HFFc6 (cell line): ENCODE results near the gene FGF12. TPM values are rescaled to one million over a fixed set of nuclear protein-coding genes. Genes with fewer than 3 reads are reported as not detected.

ENCODE experiments used
- DNase-seq: peaks from one replicate; pipeline ENCODE4 v3.0.0-alpha.2; 2018
- H3K27ac Mint-ChIP-seq: 2 replicates; pipeline ENCODE4 v1.8.0; 2020; ENCODE audit warnings: mild to moderate bottlenecking, mixed read lengths
- H3K27me3 Mint-ChIP-seq: 2 replicates; pipeline ENCODE4 v1.8.0; 2021; ENCODE audit warnings: mild to moderate bottlenecking, moderate library complexity, mixed read lengths; ENCODE audit not compliant: insufficient read depth
- H3K36me3 Mint-ChIP-seq: 2 replicates; pipeline ENCODE4 v1.8.0; 2021; ENCODE audit warnings: low read depth, mixed read lengths
- H3K4me1 Mint-ChIP-seq: 2 replicates; pipeline ENCODE4 v1.8.0; 2020; ENCODE audit warnings: low read depth, mixed read lengths
- H3K4me3 Mint-ChIP-seq: 2 replicates; pipeline ENCODE4 v1.8.0; 2020; ENCODE audit warnings: mild to moderate bottlenecking, moderate library complexity, mixed read lengths
- H3K9me3 Mint-ChIP-seq: 2 replicates; pipeline ENCODE4 v1.8.0; 2020; ENCODE audit warnings: mild to moderate bottlenecking, mixed read lengths
- total RNA-seq, 6 experiments: library from RNA; stranded (reverse); fragmentation: NEBNext Ultra II Directional; extraction: Animal tissue kit (Norgen Biotek cat#: 25700); gene quantifications; 2 replicates in 1 of 6; 3 replicates in 5 of 6; pipeline ENCODE4 v1.2.3, GENCODE V29; 2021
- TF ChIP-seq, protein P1 (sequence below): fragments of 200-600 bp; sonication (generic); IDR thresholded peaks from 2 replicates; pipeline ENCODE4 v1.5.0; 2021; ENCODE audit warnings: antibody characterized with exemption, mild to moderate bottlenecking

Gene FGF12
- total RNA-seq, 6 experiments from 2014 or later, result not detected

DNA sequence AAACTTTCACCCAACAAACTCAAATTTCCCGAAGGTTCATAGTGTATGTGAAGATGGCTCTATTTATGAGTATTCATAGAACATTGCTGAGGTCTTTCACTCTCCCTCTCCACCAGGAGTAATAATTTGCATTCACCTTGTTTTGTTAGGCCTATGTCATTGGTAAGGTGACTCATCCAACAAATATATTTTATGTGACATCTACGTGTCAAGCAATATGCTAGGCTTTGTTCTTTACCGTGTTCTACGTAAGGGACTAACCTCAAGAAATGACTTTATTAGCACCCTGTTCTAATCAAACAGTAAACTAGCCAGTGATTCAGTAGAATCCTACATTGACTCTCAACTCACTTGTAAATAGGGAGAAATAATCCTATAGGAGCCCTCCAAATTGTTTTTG is 334.4 kb downstream of the FGF12 start:
- Mint-ChIP-seq H3K27ac (no peak overlapping the region), H3K4me1 (no peaks in the 10 kb centered on the region), H3K36me3 (no peaks in the 10 kb centered on the region), H3K4me3 (no peak overlapping the region), H3K9me3 (peaks cover 9% of the 10 kb centered on the region), H3K27me3 (peaks cover 2% of the 10 kb centered on the region; the same call in 1 of the 2 replicates)
- TF ChIP-seq, protein P1, sequence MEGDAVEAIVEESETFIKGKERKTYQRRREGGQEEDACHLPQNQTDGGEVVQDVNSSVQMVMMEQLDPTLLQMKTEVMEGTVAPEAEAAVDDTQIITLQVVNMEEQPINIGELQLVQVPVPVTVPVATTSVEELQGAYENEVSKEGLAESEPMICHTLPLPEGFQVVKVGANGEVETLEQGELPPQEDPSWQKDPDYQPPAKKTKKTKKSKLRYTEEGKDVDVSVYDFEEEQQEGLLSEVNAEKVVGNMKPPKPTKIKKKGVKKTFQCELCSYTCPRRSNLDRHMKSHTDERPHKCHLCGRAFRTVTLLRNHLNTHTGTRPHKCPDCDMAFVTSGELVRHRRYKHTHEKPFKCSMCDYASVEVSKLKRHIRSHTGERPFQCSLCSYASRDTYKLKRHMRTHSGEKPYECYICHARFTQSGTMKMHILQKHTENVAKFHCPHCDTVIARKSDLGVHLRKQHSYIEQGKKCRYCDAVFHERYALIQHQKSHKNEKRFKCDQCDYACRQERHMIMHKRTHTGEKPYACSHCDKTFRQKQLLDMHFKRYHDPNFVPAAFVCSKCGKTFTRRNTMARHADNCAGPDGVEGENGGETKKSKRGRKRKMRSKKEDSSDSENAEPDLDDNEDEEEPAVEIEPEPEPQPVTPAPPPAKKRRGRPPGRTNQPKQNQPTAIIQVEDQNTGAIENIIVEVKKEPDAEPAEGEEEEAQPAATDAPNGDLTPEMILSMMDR, result no peak
- DNase-seq, result no peak

DNA sequence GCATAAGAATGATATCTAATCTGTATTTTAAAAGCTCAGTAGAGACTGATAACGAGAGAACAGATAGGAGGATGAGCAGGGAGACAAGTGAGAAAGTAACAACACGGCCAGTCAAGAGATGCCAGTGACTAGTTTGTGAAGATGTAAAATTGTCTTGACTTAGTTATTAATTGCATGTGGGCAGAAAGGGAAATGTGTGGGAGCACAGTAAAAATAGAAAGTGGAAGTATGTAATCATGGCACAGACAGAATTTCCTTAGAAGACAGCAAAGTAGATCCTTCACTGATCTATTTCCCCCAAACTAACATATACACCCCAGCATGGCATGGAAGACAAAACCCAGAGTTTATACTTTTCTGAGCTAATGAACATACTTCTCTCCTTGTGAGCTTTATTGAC is 344.5 kb downstream of the FGF12 start:
- Mint-ChIP-seq H3K4me1 (no peaks in the 10 kb centered on the region), H3K9me3 (peaks cover 22% of the 10 kb centered on the region), H3K27ac (no peak overlapping the region), H3K36me3 (no peaks in the 10 kb centered on the region), H3K27me3 (no peaks in the 10 kb centered on the region; the same call in 1 of the 2 replicates), H3K4me3 (no peak overlapping the region)
- TF ChIP-seq, protein P1, result no peak
- no peak for DNase-seq

DNA sequence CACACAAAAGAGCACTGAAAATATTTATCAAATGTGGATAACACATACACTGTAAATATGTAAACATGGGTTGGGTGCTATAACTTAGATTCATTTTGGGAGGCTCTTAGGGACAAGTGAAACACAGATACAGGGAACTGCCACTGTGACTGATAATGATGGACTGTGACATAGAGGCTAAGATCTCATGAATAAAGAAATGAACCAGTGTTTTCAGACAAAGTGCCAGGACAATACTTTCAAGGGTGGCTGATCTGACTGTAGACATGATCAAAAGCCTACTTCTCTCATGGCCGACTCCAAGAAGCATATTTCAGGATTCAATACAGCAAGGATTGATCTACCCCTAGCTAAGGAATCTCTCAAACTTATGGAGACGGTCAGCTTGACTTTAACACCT is 353.8 kb downstream of the FGF12 start:
- Mint-ChIP-seq H3K4me3 (no peak overlapping the region), H3K4me1 (no peaks in the 10 kb centered on the region), H3K9me3 (peaks cover 36% of the 10 kb centered on the region), H3K27me3 (no peaks in the 10 kb centered on the region; the same call in 1 of the 2 replicates), H3K27ac (no peak overlapping the region), H3K36me3 (no peaks in the 10 kb centered on the region)
- DNase-seq, result no peak
- TF ChIP-seq, protein P1, result no peak

DNA sequence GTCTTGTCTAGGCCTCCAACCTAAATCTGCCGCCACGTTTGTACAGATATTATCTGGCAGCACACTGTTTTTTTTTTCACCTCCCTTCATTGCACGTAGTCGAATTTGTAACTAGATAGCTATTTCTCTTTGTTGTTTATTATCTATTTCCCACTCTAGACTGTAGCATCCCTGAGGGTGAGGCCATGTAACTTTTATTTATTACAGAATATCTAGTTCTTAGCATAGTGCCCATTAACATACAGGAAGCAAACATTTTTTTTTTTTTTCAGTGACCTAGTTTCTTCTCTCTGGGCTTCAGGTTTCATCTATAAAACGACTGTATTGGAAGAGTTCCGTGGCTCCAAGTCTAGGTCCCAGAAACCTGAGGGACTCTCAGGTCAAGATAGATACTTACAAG is 354.3 kb downstream of the FGF12 start:
- Mint-ChIP-seq H3K36me3 (no peaks in the 10 kb centered on the region), H3K27ac (no peak overlapping the region), H3K4me3 (no peak overlapping the region), H3K4me1 (no peaks in the 10 kb centered on the region), H3K27me3 (no peaks in the 10 kb centered on the region), H3K9me3 (peaks cover 34% of the 10 kb centered on the region)
- no peak for DNase-seq
- TF ChIP-seq, protein P1, result no peak

DNA sequence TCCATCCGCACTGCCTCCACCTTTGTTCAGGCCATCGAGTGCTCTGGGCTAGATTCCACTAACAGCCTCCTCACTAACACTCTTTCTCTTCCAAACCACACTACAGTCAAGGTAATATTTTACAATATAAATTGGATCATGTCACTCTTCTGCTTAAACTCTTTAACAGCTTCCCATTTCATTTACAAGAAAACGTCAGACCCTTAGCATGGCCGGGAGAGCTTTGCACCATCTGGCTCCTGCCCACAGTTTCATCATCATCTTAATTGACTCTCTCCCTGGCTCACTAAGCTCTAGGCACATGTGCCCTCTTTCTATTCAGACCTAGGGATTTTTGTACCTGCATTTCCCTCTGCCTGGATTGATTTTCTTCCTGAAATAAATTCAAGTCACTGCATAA is 354.7 kb downstream of the FGF12 start:
- H3K27ac Mint-ChIP-seq, result no peak overlapping the region
- H3K36me3 Mint-ChIP-seq, result no peaks in the 10 kb centered on the region
- TF ChIP-seq, protein P1, result no peak
- no peaks in the 10 kb centered on the region for H3K27me3 Mint-ChIP-seq
- H3K9me3 Mint-ChIP-seq, result peaks cover 32% of the 10 kb centered on the region
- no peaks in the 10 kb centered on the region for H3K4me1 Mint-ChIP-seq
- no peak for DNase-seq
- no peak overlapping the region for H3K4me3 Mint-ChIP-seq

DNA sequence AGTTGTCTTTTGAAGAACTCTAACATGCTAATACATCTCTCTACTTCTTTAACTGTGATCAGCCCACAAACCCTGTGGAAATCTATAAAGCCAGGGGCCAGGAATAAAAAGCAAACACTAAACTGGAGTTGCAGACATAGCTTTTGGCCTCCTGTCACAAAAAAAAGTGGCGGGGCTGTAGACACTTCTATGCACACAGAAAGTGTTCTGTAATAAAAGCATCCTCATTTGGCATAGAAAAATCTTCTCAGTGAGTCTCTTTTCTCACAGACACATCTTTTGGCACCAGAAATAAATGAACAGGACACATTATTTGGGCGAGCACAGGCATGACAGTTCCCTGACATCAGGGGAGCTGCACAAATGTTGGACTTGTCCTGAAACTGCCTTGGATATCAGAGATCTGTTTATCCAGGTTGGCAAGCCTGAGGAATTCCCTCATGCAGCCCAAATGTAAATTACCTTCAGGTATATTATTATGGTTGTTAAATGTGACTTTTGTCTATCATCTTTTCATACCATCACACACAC is 355.4 kb downstream of the FGF12 start:
- Mint-ChIP-seq H3K9me3 (peaks cover 27% of the 10 kb centered on the region), H3K27ac (no peak overlapping the region), H3K4me3 (no peak overlapping the region), H3K4me1 (no peaks in the 10 kb centered on the region), H3K27me3 (no peaks in the 10 kb centered on the region), H3K36me3 (no peaks in the 10 kb centered on the region)
- no peak for DNase-seq
- TF ChIP-seq, protein P1, result no peak
